Stimulated activated CD8-positive, alpha-beta memory T cell treated with anti-CD3 and anti-CD28 coated beads, Interleukin-12 subunit alpha, Interleukin-12 subunit beta, amount 100 ng/mL, for 1 hour (primary cell): ENCODE results near the gene SHISA8.

Experiments used
- DNase-seq: peaks from one replicate; pipeline ENCODE4 v3.0.0-alpha.2; 2020; ENCODE audit warnings: low read depth

SHISA8 gene

DNA sequence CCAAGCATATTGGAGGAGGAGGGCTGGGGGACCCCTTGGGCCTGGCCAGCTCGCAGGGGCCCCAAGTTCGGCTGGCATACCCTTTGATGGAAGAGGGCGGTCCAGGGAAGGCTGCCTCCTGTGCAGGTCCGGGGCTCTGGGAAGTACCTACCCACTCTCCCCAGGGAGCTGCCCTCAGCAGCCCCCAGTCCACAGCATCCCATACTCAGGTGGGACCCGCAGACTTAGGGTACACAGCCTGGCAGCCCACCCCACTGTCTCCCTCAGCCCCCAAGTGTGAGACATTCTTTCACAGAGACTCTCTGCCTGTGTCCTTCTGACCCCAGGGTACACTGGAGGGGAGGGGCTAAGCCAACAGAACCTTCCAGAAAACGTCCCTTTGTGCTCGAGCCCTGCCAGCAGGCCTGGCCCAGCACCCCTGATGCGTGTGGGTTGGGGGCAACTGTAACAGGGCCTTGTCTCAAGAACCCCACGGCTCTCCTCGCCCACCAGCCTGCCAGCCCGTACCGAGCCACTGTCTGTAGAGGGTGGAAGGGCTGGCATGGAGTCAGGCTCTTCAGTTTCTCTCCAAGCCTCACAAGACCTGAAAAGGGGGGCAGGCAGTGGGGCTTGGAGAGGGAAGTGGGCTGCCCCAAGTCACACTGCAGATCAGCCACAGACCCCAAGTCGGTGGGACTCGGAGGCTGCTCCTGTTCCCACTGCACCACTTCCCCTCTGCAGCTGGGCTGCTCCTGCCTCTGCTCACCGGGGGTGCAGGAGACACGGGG lies 18.7 kb upstream of the SHISA8 start:
- no peak for DNase-seq

DNA sequence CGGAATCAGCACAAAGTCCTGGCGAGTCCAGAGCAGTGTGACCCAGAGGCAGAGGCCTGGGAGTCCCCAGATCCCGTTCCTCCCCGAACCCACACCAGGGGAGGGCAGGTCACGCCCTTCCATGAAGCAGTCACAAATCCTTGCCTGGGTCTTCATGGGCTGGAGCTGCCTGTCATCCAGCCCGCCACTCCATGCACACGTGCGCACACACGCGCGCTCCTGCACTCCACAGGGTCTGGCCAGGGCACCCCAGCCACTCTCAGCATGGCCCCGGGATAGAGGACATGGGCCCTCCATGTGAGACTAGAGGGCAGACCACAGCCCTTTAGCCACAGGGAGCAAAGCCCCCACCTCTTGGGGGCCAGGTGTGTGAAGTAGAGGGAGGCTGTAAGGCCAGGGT lies 17.5 kb upstream of the SHISA8 start:
- no peak for DNase-seq

DNA sequence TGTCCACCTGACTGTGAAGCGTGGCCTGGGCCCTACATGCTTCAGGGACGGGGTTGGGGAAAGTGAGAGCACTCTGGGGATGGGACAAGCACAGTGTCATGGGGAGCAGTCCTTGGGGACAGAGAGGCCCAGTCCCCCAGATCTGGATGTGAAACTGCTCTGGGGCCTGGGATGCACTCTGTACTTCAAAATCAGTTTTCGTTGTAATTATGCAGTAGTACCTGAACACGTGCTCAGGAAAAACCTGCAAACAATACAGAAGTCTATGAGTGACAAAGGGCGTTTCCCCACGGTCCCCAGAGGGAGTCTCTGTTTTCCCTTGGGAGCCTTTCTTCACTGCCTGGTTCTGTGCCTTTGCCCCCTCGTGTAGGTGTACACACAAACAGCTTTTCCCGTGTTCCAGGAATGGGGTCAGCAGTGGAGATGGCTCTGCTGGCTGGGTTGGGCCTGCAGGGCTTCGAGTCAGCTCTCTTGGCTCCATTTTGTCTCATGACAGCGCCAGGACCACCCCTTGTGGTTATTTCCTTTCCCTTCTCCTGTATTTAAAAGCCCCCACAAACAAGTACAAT lies 16.9 kb upstream of the SHISA8 start:
- DNase-seq, result no peak

DNA sequence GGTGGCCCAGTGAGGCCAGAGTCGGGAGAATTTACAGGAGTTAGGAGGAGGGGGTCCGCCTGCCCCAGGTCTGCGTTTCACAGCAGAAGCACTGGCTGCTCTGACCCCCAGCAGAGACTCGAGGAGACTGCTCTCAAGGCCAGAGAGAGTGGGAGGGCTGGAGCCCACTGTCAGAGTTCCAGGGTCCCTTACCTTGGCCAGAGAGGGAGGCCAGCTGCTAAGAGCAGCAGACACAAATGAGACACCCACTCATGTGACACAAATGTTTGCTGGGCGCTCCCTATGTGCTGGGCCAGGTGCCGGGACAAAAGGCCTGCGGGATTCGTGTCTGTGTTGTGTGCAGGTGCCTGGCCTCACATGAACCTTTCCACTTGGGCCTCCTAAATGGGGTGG lies 14.5 kb upstream of the SHISA8 start:
- DNase-seq, result no peak

DNA sequence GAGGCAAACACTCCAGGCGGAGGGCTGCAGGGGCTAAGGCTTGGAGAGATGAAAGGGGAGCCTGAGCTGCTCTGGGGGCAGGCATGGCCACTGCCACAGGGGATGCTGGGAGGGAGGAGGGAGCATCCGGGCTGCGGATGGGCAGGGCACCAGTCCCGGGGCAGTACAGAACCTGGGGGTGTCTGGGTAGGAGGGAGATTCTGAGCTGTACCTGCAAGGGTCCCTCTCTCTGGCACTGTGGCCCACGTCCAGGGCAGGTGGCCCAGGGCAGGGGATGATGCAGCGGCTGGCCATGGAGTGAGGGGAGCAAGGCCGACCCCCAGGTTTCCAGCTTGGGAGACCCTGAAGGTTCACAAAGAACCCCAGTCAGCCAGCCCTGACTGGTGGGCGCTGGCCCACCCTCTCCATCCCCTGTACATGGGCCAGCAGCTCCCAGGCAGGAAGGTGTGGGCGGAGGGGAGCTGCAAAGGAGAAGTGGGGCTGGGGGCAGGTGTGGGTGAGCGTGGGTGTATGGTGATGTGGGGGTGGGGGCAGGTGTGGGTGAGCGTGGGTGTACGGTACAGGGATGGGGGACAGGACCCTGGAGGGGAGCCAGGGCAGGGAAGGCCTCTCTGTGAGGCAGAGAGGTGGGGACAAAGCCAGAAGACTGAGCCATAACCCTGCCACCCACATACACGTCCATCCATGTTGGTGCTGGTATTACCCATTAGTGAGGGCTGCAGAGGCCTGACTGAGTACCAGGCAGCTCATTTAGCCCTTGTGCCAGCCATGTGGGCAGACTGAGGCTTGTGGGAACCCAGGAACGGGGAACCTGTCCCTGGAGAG lies 13.9 kb upstream of the SHISA8 start:
- no peak for DNase-seq

DNA sequence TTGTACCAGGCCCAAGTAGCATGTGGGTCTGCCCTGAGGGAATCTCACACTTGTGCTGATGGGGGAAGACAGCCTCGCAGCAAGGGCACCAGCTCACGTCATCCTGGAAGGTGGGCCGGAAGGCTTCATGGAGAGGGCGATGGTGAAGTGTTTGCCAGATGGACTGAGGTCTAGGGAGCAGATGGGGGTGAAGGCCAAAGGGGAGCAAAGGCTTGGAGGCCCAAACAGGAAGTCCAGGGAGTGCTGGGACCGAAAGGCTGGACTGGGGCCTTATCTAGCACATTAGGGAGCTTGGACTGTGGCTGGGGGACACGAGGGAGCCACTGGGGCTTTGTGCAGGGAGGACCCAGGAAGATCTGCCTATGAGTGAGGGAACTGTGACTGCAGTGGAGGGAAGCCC lies 12.9 kb upstream of the SHISA8 start:
- DNase-seq, result no peak

DNA sequence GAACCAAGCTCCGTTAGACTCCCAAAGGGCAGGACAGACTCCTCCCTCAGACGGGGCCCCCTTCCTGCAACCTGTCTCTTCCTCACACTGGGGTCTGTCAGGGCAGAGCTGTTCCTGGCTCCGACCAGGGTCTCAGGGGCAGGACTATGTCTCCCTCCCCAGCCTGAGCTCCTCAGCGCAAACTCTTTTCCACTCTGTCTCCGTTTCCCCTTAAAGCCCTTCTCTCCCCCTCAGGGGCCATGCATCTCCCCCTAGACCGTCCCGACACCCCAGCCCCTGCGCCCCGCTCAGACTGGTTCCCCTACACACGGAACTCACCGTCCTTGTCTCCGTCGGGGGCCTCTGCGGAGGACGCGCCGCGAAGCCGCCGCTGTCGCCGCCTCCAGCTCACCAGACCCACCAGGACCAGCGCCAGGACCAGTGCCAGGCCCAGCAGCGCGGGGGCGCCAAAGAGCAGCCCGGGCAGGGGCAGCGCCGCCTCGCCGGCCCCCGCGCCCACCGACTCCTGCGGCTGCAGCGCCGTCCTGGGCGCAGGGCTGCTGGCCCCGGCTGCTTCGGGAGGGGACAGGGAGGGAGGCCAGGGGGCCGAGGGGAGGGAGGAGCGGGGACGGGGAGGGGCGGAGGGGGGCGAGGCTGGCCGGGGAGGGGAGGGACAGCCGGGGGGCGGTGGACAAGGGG lies 11.0 kb upstream of the SHISA8 start:
- peak; percentile 59 for DNase-seq

DNA sequence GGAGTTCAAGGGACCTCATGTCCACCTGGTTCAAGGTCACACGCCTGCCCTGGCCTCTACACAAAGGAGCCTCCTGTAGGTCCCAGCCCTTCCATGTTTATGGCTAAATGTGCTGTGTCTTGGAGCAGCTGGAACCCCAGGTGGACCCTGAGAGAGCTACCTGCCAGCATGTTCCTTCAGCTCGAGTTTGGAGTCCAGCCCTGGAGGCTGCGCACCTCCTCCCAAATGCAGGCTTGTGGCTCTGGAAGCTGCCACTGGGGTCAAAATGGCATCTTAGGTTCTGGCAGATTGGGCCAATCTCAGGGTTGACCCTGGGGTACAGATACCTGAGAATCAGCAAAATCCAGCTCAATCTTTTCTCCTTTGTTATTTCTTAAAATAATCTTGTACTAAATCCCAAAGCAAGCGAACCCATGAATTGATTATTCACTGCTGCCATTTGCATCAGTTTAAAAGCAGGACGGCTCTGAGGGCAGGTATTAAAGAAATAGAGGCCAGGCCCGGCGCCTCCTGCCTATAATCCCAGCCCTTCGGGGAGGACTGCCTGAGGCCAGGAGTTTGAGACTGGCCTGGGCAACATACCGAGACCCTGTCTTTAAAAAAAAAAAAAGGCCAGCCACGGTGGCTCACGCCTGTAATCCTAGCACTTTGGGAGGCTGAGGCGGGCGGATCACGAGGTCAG lies 8.9 kb upstream of the SHISA8 start:
- DNase-seq, result no peak

DNA sequence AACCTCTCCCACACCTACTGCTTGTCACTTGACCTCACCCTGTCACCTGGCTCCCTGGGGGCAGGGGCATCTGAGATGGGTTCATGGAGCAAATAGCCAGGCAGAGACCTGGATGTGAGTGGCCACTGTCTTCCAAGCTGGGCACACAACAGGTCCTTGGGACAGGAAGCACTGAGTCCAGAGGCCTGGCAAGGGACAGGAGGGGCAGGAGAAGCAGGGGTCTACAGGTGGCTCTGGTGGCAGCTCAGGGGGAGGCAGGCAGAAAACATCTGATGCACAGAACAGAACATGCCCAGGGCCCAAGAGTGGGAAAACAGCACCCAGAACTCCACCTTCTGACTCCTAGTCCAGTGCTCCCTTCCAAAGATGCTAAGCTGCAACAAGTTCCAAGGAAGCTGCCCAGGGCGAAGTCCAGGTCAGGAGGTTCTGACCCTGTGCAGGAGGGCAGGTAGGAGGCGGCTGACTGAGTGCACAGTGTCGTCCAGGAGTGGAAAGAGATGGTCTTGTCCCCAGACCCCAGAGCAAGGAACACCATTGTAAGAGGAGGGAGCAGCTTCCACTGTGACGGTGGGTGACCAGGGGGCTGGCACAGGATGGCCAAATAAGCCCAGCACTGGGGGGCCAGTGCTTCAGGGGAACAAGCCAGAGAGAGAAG lies 8.2 kb upstream of the SHISA8 start:
- DNase-seq, result no peak

DNA sequence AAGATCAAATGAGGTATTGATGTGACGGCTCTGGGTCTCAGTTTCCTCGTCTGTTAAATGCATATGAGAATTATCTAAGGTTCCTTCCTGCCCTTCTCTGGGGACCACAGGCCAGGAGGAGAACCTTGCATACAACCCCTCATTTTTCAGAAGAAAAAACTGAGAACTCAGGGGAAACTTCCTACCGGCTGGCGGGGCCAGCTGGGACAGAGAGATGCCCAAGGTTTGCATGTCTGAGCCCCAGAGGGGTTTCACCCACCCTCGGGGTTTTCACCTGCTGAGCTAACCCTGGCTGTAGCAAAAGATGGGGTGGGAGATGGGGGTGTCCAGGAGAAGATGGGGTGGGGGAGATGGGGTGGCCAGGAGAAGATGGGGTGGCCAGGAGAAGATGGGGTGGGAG lies 7.5 kb upstream of the SHISA8 start:
- DNase-seq, result no peak

DNA sequence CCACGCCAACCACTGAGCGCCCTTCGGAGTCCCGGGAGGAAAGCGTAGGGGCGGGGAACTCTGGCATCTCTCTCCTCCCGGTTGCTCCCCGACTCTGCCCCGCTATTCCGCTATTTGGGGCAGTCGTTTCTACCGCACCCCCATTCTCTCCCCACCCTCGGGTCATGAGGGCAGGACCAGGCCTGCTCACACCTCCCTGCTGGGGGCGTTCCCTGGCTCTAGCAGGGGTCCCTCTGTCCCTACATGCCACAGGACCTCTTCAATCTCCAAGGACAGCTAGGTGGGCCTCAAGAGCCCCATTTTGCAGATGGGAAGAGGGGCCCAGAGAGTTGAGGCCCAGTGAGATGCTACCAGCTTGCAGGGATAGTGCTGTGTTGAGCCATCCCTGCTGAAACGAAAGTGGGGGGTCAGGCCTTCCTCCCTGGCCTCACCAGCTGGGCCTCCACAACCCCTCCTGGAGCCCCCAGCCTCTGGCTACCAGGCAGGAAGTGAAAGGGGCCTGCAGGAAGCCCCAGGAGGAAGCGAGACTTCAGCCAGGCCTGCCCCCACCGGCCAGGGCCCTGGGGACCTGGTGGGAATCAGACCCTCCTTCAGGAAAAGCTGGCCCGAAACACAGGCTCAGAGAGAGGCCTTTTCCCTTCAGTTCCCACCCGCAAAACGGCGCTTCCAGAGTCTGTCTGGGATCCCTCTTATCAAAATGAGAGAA lies 5.5 kb upstream of the SHISA8 start:
- no peak for DNase-seq

DNA sequence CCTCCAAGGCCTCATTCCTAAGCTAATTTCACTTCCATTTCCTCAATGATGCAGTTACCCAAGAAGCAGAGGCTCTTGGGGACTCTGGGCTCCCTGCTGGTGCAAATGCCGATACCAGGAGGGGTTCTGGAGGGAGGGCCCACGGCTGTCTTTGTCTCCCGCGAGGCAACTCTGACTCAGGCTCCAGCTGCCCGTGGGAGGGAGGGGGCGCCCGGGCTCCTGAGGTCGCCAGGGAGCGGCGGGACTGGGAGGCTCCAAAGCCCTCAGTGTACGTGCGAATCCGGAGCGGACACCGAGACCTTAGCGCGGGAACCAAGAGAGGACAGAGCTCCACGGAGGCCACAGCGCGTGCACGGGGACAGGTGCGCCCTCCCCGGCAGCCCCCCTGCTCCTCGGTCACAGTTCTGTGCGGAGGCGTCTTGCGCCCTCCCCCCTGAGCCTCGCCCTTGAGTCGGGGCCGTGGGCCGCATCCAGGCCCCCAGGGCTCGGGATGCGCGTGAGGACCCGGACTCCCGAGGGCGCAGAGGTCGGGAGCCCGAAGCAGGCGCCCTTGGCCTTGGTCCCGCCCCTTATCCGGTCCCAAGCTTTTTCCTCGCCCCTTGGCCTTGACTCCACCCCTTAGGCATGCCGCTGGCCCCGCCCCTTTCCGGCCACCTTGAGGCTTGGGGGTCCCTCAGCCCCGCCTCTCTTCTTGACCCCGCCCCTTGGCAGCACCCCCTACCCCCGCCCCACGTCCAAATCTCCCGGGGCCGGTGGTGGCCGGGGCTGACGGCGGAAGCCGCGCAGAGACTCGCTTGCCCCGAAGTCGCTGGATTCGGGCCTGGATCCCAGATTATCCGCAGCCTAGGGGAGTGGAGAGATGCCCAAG lies 4.7 kb upstream of the SHISA8 start:
- DNase-seq, result no peak

DNA sequence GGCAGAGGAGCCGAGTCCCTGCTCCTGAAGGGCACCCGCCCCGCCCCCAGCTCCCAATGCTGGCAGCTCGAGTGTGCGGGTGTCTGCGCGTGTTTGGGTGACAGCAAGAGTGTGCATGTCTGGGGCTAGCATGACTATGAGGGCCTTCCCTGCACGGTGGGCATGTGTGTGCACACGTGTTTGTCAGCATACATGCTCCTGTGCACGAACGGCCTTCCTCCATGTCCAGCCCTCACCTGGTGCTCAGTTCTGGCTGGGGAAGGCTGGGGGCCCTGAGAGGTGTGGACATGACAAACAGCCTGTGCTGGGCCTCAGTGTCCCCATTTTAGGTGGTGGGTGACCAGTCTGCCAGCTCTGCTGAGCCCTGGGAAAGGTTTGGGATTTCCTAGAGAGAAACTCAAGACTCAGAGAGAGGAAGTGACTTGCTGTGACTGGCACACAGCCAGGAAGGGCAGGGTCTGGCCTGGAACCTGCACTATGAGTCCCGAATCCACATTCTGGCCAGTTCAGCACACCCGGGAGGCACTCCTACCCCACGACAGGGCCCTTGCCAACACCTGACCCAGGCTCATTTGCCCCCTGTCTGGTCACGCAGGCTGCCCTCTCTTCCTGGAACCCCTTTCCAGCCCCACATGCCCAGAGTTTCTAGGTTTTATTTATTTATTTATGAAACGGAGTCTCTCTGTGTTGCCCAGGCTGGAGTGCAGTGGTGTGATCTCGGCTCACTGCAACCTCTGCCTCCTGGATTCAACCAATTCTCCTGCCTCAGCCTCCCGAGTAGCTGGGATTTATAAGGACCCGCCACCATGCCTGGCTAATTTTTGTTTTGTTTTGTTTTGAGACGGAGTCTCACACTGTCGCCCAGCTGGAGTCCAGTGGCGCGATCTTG lies 3.3 kb upstream of the SHISA8 start:
- no peak for DNase-seq

DNA sequence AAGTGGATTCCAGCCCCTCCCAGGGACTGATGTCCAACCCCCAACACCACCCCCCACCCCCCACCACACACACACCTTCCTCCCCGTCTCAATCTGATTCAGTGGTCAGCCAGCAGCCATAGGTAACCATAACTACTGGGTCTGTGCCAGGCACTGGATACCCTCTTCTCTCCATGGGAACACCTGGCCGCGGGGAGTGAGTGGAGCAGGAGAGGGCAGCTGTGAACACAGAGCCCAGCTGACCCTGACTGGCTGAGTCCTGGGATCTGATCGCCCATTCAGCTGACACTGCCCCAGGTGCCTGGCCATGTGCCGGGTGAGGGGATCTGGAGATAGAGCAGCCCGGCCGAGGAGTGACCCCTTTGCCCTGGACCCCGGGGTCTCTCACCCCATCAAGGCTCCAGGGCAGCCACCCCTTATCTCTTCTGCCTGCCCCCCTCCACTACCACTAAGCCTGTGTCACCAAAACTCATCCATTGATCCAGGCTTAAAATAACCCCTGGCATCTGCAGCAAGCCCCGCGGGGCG lies 2.6 kb upstream of the SHISA8 start:
- DNase-seq, result no peak

DNA sequence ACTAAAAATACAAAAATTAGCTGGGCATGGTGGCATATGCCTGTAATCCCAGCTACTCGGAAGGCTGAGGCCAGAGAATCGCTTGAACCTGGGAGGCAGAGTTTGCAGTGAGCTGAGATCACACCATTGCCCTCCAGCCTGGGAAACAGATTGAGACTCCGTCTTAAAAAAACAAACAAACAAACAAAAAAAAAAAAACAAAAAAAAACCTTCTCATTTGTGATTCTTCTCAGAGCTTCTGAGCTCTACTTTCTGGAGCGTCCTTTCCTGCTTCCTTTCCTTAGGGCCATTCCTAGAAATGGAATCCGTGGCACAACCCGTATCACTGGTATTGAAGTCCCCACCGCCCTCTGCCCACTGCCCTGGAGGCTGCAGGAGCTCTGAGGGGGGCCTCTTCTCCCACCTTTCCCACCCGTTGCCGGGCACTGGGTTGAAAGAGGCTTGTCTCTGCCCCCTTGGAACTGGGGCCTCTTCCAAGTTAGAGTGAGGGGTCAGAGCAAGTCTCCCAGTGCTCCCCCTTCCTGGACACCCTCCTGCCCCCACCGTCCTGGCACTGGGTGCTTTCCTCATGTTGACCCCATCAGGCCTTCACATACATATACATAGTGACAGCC lies 2.0 kb upstream of the SHISA8 start:
- no peak for DNase-seq

DNA sequence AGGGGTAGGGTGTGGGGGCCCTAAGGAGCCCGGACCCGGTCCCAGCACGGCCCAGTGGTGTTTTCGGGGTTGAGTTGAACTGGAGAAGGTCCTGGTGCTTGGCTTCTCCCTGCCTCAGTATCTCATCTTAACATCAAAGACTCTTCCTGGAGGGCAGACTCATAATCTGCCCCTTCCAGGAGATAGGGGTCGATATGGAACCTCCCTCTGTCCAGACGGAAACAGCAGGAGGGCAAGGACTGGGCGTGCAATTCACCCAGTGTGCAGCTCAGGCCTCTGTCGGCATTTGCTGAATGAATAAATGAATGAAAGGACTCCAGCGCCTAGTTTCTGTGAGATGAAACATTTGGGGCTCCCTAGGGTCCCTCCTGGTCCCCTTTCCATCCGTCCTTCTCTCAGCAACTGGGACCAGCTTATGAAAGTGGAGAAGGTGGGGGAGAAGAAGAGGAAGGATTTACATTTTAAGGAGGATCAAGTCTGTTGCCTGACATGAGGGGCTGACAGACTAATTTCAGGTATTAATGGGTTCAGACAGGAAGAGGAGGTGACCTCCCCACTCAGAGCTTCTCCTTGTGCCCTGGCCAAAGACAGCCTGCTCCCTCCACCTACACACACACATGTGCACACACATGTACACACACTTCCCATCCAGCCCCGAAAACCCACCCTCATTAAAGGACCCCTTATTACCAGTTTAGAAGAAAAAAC lies 1.1 kb upstream of the SHISA8 start:
- DNase-seq, result no peak

DNA sequence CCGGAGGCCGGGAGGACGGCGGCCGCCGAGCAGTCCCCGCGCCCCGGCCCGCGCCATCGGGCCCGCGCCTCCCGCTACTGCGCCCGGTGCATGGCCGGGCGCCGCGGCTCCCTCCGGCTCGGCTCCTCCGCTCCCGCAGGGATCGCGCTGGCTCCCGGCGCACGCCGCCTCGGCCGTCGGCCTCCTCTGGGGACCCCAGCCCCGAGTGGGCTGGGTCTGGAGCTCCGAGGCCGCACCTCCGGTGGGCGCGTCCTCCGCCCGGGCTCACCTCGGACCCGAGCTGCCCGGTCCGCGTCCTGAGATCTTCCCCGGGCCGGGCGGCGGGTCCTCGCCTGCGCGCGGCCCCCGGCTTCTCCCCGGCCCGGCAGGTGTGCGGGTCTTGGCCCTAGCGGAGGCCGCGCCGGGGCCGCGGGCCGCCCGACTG lies 251 bp downstream of the SHISA8 start:
- no peak for DNase-seq
